D721Med (cell line): ENCODE results near the gene TLR9.

Source experiments
- DNase-seq: peaks from one replicate; pipeline ENCODE4 v3.0.0; 2011; ENCODE audit warnings: low spot score; ENCODE audit not compliant: insufficient read length
- FAIRE-seq: peaks from 2 replicates; lab custom pipeline; 2011; peaks lifted over from hg19 to GRCh38; lab: Jason Lieb, UNC
- TF ChIP-seq, protein P1 (sequence below): IDR thresholded peaks from 2 replicates; pipeline ENCODE4 v1.5.1; 2012; ENCODE audit warnings: mild to moderate bottlenecking, control low read depth; ENCODE audit not compliant: insufficient read depth; ENCODE audit errors: missing control alignments

TLR9 gene

DNA sequence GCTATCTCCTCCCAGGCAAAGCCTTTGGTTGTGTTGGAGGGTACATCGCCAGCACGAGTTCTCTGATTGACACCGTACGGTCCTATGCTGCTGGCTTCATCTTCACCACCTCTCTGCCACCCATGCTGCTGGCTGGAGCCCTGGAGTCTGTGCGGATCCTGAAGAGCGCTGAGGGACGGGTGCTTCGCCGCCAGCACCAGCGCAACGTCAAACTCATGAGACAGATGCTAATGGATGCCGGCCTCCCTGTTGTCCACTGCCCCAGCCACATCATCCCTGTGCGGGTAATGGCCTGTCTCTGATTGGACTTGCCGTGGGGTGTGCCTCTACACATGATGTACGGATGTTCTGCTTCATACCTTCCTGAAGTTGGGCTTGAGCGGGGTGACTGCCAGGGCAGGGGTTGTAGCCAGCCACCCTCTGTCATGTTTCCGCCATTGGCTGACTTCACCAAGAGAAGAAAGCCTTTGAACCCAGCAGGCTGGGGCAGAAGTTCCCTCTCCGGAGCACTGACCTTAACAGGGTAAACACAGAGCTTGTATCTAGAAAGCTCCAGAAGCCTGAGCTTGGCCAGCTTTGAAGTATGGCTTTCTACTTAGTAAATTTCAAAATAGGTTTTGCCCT lies 14.1 kb downstream of the TLR9 start:
- DNase-seq, result no peak
- FAIRE-seq, result no peak
- TF ChIP-seq, protein P1, sequence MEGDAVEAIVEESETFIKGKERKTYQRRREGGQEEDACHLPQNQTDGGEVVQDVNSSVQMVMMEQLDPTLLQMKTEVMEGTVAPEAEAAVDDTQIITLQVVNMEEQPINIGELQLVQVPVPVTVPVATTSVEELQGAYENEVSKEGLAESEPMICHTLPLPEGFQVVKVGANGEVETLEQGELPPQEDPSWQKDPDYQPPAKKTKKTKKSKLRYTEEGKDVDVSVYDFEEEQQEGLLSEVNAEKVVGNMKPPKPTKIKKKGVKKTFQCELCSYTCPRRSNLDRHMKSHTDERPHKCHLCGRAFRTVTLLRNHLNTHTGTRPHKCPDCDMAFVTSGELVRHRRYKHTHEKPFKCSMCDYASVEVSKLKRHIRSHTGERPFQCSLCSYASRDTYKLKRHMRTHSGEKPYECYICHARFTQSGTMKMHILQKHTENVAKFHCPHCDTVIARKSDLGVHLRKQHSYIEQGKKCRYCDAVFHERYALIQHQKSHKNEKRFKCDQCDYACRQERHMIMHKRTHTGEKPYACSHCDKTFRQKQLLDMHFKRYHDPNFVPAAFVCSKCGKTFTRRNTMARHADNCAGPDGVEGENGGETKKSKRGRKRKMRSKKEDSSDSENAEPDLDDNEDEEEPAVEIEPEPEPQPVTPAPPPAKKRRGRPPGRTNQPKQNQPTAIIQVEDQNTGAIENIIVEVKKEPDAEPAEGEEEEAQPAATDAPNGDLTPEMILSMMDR, result no peak

DNA sequence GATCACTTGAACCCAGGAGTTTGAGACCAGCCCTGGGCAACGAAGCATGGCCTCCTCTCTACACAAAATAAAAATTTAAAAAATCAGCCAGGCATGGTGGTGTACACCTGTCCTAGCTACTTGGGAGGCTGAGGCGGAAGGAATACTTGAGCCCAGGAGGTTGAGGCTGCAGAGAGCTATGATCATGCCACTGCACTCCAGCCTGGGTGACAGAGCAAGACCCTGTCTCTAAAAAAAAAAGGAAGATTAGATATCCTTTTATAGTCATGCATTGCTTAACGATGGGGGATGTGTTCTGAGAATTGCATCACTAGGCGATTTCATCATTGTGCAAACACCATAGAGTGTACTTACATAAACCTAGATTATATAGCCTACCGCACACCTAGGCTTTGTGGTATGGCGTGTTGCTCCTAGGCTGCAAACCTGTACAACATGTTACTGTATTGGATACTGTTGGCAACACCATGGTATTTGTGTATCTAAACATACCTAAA lies 14.8 kb downstream of the TLR9 start:
- FAIRE-seq, result no peak
- TF ChIP-seq, protein P1, result no peak
- no peak for DNase-seq

DNA sequence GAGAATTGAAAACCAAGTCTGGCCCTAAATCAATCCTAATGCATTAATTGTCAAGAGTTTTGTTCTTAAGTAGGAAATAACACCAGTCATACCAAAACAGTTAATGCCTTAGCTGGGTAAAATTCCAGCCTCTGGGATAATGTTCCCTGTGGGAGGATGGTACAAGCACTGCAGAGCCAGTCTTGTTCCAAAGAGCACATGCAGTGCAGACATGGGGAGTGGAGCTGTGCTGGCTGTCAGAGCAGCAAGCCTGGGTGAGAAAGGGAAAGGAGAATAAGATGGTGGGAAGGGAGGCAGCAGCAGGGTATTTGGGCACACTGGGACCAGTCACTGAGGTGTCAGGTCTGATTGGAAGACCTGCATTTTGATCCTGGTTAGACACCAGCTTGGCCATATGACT lies 15.4 kb downstream of the TLR9 start:
- TF ChIP-seq, protein P1, result no peak
- no peak for DNase-seq
- no peak for FAIRE-seq

DNA sequence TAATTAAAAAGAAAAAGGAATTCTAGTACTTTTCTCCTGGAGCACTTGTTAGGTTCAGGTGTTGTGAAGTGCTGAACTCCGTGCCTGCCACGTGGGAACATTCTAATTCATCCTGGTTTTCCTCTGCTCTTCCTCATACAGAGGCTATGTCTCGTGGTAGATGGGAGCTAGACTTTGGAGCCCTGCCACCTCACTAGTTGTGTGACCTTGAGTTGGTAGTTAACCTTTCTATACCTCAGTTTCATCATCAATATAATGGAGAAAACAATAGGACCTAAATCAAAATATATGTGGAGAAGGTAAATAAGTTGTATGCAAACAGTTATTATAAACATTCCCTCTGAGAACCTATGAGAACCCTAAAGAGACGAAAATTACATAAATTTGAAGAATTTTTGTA lies 16.9 kb downstream of the TLR9 start:
- TF ChIP-seq, protein P1, result no peak
- FAIRE-seq (no peak), DNase-seq (no peak)

DNA sequence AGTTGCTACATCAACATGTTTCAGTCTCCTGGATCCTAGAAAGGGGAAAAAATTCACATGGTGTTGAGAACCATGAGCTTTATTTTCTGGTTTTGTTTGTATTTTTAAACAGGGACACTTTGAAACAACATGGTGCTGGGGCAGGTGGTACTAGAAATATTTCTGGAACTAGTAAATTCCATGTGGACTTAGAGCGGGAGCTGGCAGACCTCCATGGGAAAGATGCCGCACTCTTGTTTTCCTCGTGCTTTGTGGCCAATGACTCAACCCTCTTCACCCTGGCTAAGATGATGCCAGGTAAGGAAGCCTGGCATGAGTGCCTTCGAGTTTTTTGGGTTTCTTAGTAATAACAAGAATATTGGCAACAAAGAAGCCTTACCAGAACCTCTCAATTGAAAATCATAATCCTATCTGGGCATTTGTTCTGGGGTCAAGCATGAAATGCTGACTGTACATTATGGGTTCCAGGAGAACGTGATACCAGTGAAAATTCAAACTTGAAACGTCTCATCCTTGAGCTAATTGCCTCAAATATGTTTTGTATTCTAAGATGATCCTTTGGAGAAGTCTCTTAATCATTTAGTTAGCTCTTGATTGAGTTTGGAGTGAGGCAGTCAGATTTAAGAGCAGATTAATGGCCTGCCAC lies 19.6 kb downstream of the TLR9 start:
- FAIRE-seq (no peak), DNase-seq (no peak)
- TF ChIP-seq, protein P1, result no peak

DNA sequence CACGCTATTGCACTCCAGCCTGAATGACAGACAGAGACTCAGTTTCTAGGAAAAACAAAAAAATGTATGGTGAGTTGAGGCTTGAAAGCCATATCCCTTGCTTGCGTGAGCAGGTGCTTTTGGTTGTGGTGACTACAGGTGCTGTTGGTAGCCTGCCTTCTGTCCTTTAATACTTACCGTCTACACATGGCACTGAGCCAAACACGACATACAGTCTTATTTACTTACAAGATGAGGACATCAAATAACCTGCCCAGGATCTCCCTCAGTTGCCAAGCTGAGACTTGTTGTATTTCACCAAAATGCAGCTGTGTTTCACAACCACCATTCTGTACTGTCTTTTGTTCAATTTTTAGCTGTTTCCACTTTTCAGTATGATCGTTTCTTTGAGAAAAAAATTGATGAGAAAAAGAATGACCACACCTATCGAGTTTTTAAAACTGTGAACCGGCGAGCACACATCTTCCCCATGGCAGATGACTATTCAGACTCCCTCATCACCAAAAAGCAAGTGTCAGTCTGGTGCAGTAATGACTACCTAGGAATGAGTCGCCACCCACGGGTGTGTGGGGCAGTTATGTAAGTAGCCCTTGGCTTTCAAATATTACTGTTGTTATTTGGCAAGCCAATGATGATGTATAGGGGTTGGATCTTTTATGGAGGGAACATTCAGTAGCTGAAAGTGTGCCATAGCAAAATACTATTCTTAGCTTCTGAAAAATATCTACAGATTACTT lies 20.9 kb downstream of the TLR9 start:
- TF ChIP-seq, protein P1, result no peak
- no peak for DNase-seq
- FAIRE-seq, result no peak
